Fibroblast of mammary gland (primary cell): Measurements from ENCODE around the gene CHST12.
A peak's percentile ranks its signal among the peaks of the same experiment; 100 is the strongest.
"Not testable (repeated sequence)": the region's sequence is repeated elsewhere in the genome, so short reads cannot be mapped to it uniquely, and the experiment has no call there.

Experiments used
- DNase-seq: peaks from one replicate; pipeline ENCODE4 v3.0.0-alpha.2; 2010; ENCODE audit warnings: low read depth
- H3K4me3 ChIP-seq: 2 replicates; pipeline ENCODE4 v1.5.1; 2011; ENCODE audit warnings: low read depth, mild to moderate bottlenecking, low read length, moderate library complexity; ENCODE audit not compliant: control insufficient read depth
- TF ChIP-seq, protein P1 (sequence below): conservative IDR thresholded peaks from 2 replicates; pipeline ENCODE4 v1.5.1; 2011; ENCODE audit warnings: low read depth, low read length, inconsistent platforms; ENCODE audit not compliant: control insufficient read depth, insufficient read depth

Gene CHST12

DNA sequence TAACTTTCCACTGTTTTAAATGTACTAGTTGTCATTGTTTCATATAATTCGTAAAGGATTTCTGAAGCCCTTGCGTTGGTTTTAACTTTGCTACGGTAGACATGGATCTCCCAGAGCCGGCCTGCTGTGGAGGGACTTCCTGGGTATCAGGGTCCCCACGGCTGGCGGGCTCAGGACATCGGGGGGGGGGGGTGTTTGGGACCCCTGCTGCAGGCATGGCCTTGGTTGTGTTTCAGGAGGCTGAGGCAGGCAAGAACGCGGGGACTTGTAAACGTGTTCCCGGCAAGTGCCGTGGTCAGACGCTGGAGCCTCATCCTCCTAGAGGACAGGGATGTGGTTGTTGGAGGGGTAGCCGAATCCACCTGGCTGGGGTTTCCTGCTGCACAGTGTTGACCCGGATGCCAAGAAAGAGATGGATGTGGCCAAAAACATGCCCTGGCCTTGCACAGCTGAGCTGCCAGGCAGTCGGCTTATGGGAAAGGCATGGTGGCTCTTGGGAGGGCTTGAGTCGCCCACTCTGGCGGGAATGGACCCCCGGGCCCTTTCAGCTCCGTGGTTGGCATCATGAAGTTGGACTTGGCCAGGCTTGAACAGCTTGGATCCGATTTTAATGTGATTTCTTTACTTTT, 21.4 kb upstream of the CHST12 start:
- no peak overlapping the region for H3K4me3 ChIP-seq
- DNase-seq: no peak
- TF ChIP-seq, protein P1, sequence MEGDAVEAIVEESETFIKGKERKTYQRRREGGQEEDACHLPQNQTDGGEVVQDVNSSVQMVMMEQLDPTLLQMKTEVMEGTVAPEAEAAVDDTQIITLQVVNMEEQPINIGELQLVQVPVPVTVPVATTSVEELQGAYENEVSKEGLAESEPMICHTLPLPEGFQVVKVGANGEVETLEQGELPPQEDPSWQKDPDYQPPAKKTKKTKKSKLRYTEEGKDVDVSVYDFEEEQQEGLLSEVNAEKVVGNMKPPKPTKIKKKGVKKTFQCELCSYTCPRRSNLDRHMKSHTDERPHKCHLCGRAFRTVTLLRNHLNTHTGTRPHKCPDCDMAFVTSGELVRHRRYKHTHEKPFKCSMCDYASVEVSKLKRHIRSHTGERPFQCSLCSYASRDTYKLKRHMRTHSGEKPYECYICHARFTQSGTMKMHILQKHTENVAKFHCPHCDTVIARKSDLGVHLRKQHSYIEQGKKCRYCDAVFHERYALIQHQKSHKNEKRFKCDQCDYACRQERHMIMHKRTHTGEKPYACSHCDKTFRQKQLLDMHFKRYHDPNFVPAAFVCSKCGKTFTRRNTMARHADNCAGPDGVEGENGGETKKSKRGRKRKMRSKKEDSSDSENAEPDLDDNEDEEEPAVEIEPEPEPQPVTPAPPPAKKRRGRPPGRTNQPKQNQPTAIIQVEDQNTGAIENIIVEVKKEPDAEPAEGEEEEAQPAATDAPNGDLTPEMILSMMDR: no peak

DNA sequence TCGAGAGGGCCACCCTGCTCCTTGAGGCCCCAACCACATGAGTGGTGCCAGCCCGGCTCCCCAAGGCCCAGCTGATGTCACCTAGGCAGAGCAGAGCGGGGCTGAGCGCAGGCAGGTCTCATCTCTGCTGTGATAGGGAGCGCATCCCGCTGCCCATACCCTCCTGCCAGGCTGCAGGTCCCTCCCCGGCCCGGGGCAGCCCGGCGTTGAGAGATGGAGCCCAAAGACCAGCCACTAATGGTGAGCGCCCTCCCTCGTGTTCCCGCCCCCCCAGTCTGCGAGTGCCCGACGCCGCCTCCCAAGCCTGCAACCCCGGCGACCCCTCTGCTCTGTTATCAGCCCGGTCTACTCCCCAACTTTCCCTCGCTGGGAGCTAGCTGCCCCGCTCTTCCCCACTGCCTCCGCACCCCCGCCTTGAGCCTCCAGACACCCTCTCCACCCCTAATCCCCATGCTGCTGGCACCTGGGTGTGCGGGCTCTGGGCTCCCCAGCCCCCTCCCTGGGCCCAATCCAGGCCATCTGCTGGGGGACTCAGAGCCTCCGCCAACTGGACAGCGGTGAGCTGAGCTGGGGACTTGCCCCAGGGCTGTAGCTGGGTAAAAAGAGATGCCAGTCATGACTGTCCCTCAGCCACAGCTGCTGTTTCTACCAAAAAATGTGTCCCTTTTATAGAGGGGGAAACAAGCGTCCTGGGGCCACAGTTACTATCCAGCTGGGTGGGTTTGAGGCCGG, 19.7 kb upstream of the CHST12 start:
- TF ChIP-seq, protein P1: no peak
- DNase-seq: no peak
- no peak overlapping the region for H3K4me3 ChIP-seq

DNA sequence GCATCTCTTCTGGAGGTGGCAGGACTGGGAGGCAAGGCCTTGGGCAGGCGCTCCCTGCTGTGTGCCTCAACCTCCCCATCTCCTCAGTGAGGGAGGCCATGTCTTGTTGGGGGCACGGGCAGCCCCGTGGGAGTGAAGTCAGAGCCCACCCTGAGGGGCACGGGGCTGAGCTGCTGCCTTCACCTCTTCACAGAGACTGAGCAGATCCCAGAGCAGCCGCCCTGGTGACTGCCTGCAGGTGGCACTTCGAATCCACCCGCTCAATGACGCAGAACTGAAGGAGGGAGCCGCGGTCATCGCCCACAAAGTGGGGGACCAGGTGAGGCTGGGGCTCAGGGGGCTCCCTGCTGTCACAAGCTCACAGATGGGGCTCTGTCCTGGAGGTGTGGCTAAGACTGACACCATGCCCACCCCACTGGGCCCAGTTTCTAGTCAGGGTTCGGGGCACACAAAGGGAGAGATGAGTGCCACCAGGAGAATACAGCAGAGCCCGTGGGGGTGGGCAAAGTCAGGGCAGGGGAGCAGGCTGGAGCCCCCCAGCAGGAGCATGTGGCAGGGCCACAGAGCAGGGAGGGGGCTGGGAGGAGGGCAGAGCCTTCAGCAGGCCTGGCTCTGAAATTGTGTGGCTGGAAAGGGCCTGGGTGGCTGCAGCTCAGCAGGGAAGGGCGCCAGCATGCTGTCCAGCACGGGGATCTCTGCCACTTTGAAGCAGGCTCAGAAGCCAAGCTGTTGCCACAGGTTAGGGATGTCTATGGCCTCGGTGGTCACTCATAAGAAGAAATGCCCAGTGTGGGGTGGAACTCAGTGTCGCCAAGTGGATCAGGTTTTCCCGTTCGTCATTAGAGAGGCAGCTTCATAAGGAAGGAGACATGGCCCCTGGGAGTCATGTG, 18.8 kb upstream of the CHST12 start:
- no peak for DNase-seq
- TF ChIP-seq, protein P1: no peak
- no peak overlapping the region for H3K4me3 ChIP-seq

DNA sequence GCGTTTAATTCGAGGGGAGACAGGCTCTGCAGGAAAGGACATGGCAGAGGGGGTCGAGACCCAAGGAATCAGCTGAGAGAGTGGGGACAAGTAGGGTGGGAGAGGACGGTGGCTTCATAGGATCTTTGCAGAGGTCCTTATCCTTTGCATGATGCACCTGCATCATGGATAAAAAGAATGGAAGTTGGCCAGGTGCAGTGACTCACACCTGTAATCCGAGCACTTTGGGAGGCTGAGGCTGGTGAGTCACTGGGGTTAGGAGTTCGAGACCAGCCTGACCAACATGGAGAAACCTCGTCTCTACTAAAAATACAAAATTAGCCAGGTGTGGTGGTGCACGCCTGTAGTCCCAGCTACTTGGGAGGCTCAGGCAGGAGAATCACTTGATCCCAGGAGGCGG, 17.3 kb upstream of the CHST12 start:
- H3K4me3 ChIP-seq: not testable (repeated sequence)
- peak; percentile 51 for DNase-seq

DNA sequence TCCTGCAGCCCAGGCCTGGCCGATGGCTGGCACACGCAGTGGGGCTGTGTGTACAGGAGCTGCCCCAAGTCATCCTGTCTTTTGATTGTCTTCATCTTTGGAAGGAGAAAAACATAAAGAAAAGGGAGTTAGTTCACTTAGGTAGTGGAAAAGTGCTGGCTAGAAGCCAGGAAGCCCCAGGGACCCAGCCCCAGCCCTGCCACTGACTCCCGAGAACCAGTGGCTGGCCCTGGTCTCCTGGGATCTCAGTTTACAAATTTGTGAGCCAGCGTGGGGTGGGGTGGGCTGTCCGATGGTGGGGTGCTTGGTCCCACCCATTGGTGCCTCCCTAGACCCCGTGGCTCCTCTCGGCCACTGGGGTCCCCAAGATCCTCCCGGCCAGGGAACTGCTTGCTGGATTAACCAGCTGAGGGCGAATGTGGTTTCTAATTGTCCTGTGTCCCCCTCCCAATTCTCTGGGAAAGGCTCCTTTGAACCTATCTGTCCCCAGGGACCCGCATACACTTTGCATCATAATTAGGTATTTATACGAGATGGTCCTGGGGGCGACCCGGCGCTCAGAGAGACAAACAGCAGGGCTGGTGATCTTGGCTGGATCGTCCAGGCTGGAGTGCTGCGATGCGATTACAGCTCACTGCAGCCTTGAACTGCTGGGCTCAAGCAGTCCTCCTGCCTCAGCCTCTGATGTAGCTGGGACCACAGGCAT, 16.3 kb upstream of the CHST12 start:
- TF ChIP-seq, protein P1: no peak
- no peak for DNase-seq
- no peak overlapping the region for H3K4me3 ChIP-seq

DNA sequence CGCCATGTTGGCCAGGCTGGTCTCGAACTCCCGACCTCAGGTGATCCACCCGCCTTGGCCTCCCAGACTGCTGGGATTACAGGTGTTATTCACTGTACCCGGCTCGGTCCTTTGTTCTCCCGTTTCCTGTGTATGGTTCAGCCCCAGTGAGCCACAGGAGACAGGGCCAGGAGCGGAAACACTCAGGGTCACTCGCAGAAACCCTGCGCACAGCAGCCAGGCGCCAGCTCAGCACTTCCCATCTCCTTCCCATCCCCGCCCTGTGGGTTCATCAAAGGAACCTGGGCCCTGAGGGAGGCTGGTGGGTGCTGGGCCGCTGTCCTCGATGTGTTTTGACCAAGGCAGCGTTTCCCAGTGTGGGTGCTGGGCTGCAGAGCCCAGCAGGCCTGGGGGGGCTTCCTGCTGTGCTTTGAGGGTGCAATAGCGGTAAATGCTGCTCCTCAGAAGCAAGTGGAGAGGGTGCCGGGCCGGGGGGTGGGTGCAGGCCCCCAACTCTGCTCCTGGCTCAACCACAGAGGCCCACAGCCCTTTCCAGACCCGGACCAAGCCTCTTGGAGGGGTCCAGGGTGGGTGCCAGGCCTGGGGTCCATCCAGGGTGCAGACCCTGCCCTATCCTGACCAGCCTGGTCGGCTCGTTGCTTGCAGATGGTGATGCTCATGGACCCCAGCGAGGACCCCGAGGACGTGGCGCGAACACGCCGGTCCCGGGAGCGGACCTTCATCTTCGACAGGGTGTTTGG, 15.3 kb upstream of the CHST12 start:
- no peak for DNase-seq
- TF ChIP-seq, protein P1: no peak
- H3K4me3 ChIP-seq: no peak overlapping the region
